ENCODE measurements around the gene MYORG.

The MYORG gene

GRCh38 chr9:34334337-34334824 lies 42.3 kb downstream of the MYORG start:
- no peak for DNase-seq (ENCODE audit: low read depth in 3 of 3)

DNA sequence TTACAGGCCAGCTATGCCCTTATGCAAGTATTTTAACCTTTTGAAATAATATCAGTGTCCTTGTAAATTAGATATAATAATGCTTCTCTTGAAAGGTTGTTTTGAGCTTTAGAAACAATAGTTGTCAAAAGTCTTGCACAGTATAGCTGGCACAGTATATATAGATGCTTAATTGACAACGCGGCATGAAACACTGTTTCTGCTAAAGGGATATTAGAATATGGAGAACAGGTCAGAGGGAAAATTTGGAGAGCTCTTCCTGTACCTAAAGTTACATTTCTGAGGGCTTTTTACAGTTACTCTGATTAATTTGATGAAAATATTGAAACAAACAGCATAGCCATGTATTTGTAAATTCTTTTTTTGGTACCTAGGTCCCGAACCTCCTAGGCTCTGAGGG lies 42.9 kb downstream of the MYORG start:
- no peak for DNase-seq (ENCODE audit: low read depth in 3 of 3)

DNA sequence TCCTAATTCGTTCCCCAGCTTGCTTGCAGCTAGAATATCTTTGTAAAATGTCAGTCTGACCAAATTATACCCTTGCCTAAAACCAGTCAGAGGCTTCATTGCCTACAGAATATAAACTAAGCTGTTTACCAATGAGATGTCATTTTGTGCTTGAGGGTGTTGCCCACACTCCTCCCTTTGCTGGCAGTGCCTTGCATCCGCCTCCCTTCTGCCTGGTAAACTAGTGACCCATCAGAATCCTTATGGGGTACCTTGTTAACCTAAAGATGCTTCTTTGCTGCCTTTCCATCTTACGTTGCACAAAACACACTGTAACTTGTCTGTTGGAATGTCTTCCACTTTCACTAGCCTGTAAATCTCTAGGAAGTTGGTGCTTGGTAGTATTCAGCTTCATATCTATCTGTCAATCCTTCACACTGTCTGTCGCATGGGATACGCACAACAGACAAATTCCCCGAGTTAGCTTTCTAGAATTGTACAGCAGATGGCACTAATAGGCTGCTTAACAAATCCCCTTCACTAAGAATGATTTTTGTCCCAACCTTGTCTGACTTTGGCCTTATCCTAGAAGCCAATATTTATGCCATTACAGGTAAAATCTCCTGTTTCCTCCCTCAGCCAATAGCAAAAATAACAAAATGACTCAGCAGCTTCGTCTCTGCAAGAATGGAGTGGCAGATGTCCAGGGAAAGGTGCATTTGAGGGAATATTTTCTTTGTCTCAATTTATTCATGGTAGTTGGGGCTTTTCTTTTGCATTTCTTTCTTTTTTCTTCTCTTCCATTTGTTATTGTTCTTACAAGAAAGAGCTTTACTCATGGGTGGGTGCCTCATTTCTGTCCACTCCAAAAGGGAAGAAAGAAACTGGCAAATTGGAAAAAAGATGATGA lies 44.4 kb downstream of the MYORG start:
- no peak for DNase-seq (ENCODE audit: low read depth in 3 of 3)

DNA sequence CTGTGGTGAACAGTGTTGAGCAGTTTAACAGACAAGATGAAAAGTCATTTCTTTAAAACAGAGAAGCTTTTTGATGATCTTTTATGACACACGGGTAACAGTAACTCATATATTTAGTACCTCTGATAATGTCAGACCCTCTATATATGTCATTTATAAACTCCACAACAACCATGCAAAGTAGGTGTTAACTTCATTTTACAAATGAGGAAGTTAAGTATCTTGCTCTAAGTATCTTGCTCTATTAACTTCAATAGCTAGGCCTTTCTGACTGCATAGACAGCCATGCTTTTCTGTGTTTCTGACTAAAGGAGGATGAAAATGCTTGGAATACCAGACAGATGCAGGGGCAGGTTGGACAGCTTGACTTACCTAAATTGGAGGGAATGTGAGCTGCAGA lies 45.5 kb downstream of the MYORG start:
- DNase-seq (ENCODE audit: low read depth in 3 of 3), result no peak

DNA sequence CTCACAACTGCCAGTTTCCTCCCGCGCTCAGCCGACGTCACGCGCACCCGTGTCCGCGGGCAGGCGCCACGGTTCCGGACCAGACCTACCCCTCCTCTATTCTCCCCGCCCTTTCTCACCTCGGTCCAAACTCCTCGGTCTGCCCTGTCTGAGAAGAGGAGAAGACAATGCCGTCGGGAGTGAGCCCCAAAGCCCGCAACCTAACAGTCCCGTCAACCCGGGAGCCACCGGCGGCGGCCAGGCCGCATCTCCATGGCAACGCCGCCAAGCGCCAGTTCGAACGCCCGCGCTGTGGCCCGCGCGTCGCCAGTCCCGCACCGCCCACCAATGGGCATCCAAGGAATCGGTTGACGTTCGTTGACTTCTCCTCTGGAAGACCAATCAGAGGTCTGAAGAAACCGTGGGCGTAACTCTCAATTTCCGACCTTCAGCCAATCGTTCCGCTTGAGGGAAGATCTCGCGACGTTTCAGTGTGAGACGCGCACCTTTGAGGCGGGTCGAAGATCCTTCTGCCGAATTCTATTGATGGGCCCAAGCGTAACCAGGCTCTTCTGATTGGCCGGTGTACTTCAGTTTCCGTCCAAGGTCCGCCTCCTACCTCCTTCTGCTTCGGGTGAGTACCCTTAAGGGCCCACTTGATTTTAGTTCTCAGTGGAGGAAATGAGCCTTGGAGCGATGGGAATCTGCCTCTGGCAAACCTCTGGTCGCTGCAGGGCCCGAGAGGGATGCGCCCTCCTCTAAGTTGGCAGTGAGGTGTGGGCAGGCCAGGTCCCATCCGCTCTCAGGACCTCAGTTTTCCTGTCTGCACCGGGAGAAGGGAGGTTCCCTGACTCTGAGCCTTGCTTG lies 47.5 kb downstream of the MYORG start, which contains the start of the genes KIF24 and NUDT2:
KIF24 (minus strand) TSS at position 282 of the 846 bp plus-strand sequence. CDS start 17,922 bp downstream, outside the sequence.
NUDT2 (plus strand) TSS at position 583 of the 846 bp plus-strand sequence. CDS start 9,471 bp downstream, outside the sequence.
- DNase-seq (ENCODE audit: low read depth in 3 of 3), result peak; percentile 80 to 90 (median 88)

- no peak for DNase-seq (ENCODE audit: low read depth in 3 of 3)
Measured at GRCh38 chr9:34328500-34328986, 48.2 kb downstream of the MYORG start.

DNA sequence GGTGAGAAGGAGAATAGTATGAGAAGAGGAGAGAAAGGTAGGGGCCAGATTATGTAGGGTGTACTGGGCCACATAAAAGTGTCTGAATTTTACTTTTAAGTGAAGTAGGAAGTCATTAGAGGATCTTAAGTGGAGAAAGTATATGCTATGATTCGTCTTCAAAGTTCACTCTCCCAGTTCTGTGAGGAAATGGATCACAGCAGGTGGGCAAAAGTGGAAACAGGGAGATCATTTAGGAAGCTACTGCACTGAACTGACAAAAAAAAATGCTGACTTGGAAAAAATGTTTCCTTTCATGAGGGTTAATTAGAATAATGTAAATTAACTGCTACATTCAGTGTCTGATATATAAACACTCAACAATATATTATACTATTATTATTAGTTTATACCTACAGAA lies 50.0 kb downstream of the MYORG start:
- DNase-seq (ENCODE audit: low read depth in 3 of 3), result no peak

DNA sequence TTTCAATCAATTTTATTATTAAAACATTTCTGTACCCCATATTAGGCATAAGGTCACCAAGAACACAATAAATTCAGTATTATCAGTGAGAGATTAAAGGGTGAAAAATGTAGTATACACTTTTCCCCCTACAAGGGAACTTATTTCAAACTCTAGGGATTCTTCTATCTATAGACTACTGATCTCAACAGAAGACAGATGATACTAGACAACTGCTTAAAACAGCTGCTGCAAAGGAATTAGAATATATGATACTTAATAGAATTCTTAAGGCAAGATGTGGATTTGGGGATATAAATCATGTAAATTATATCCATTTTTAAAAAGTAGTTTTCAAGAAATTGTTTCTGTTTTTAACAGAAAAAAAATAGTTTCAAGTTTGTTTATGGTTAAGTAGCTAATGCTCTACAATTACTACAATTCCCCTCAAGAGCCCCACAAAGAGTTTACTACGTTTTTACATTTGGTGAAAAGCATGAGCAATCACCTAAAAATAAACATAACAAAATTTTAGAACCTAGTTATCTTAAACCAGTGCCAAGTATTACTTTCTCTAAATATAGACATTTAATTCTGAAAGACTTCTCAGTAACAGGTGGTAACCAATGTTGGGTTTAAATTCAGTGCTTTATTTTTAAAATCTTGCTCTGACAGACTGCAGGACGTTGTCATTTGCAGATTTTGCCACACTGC lies 53.7 kb downstream of the MYORG start:
- DNase-seq (ENCODE audit: low read depth in 3 of 3), result no peak

GRCh38 chr9:34321451-34321850 lies 55.2 kb downstream of the MYORG start:
- no peak for DNase-seq (ENCODE audit: low read depth in 3 of 3)

- no peak for DNase-seq (ENCODE audit: low read depth in 3 of 3)
Measured at GRCh38 chr9:34318163-34318790, 58.4 kb downstream of the MYORG start.

- DNase-seq (ENCODE audit: low read depth in 3 of 3), result no peak
Measured at GRCh38 chr9:34317436-34317835, 59.3 kb downstream of the MYORG start.

All from stimulated activated CD4-positive, alpha-beta T cell treated with anti-CD3 and anti-CD28 coated beads, TNF-alpha, amount 100 ng/mL, for 4 hours (primary cell).